ENCODE measurements around the gene SLC16A6.
A peak's percentile ranks its signal among the peaks of the same experiment; 100 is the strongest.
"Not testable (repeated sequence)": the region's sequence is repeated elsewhere in the genome, so short reads cannot be mapped to it uniquely, and the experiment has no call there.

Gene SLC16A6, protein sequence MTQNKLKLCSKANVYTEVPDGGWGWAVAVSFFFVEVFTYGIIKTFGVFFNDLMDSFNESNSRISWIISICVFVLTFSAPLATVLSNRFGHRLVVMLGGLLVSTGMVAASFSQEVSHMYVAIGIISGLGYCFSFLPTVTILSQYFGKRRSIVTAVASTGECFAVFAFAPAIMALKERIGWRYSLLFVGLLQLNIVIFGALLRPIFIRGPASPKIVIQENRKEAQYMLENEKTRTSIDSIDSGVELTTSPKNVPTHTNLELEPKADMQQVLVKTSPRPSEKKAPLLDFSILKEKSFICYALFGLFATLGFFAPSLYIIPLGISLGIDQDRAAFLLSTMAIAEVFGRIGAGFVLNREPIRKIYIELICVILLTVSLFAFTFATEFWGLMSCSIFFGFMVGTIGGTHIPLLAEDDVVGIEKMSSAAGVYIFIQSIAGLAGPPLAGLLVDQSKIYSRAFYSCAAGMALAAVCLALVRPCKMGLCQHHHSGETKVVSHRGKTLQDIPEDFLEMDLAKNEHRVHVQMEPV

DNA sequence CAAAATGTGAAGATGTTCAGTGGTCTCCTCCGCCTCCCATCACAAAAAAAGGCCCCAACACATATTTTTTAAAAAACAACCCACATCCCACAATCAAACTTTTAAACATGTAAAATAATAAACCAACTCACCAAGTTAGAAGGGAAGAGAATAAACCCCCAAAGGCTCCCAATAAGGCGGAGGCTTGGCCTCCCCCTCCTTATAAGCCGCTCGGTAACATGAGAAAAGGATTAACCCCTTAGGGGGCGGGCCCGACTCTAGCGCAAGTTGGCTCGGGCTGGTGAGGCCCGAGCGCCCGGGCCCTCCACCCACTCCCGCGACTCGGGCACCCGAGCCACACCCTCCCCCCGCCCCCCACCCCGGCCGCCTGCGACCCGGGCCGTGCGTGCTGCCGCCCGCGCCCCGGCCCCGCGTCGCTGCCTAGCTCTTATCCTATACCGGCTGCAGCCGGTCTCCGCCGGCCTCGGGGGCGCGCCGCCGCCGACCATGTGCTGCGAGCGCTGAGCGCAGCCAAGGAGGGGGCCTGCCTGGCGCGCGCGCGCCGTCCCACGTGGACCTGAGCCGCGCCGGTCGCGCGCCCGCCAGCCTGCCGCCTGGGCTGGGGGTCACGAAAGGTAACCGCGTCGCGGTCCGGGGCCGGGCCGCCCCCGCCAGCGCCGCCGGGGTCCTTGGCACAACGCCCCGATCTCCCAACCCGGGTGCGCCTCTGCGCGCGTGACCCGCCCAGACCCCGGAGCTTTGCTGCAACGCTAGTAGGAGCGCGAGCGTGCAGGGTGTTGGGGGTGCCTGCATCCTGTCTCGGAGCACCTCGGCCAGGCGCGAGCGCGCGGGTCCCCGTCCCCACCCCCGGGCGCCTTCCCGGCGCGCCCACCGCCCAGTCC is at the start of gene SLC16A6, which contains the start of gene ARSG:
Gene SLC16A6 (minus strand): TSS at position 173 of the 881 bp plus-strand sequence. CDS start 12,807 bp downstream, outside the sequence.
Gene ARSG (plus strand): TSS at position 541 of the 881 bp plus-strand sequence. CDS start 15,999 bp downstream, outside the sequence.
- peak; percentile 79 for DNase-seq

DNA sequence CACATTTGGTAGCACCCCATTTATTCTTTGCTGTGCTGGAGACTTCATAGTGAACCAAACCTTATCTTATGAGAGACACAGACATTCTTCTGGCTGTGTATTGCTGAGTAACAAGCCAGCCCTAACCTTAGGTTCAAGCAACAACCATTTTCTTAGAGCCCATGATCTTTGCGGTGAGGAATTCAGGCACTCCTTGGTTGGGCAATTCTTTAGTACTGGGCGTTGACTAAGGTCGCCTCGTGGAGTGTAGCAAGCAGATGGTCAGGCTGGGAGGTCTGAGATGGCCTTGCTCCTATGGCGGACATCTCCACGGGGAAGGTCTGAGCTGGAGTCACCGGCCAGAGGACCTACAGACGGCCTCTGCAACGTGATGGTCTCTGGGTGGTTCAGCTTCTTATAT is 43.5 kb upstream of the SLC16A6 start:
- no peak for DNase-seq

DNA sequence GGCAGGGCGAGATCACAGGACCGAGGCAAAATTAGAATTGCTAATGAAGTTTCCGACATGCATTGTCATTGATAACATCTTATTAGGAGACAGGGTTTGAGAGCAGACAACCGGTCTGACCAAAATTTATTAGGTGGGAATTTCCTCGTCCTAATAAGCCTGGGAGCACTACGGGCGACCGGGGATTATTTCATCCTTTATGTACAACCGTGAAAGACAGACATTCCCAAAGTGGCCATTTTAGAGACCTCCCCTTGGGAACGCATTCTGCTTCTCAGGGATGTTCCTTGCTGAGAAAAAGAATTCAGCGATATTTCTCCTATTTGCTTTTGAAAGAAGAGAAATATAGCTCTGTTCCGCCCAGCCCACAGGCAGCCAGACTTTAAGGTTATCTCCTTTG is 41.0 kb upstream of the SLC16A6 start:
- DNase-seq, result not testable (repeated sequence)

DNA sequence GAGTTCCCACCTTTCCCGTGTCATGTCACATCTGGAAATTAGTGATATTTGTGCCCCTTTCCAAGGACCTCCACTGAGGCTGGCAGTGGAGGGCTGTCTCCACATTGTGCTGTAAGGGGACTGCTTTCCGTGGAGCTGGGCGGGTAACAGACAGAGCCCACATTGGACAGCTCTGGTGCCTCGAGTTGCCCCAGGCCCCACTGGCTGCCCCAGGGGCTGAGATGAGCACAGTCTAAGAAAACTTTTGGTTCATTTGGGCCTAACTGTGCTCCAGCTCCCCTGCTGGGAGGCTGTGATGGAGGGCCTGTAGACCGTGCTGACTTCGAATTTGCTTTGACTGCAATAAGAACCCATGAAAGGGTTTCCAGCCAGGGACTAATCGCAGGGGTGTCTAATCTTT is 38.4 kb upstream of the SLC16A6 start:
- no peak for DNase-seq

DNA sequence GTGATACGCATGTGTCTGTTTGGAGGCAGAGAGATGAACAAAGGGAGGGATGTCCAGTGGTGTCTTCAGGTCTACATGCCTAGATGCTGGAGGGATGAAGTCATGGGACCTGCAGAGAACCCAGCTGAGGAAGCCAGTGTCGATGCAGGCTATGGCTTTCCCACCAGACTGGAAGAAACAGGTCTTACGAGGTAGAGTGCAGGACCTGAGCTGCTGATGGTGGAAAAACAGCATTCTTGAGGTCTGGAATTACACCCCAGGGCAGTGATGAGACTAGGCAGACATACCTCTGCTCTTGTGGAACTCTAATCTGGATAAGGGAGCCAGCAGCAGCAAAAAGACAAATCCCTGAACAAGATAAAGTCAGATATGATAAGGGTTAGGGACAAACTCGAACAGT is 37.7 kb upstream of the SLC16A6 start:
- DNase-seq, result no peak

DNA sequence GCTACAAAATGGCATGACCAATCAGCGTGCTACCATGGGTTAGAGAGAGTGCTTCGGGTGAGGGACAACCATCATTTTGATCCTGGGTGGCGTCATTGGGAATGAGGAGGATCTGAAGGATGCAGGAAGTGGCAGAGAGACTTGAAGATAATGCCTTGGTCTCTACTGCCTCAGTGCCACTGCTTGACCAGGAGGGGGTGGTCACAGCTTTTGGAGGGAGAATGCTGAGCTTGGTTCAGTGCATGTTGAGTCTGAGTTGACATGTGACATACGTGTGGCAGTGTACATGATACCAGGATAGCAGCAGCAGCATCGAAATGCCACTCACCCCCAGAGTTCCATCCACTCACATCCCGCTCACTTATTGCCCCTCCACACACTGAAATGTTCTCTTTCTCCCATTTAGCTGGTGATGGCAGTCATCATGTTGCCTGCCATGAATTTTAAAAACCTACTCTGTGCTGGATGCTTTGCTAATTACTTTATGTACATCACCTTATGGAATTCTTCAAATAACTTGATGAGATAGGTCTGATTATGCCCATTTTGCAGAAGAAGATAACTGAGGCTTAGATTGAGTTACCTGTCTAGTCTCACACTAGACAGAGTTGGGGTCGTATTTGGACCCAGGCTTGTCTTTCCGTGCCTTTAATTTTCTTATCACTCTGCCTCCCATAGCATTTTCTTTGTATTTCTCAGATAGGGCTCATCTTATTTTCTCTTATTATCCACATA is 37.1 kb upstream of the SLC16A6 start:
- no peak for DNase-seq

DNA sequence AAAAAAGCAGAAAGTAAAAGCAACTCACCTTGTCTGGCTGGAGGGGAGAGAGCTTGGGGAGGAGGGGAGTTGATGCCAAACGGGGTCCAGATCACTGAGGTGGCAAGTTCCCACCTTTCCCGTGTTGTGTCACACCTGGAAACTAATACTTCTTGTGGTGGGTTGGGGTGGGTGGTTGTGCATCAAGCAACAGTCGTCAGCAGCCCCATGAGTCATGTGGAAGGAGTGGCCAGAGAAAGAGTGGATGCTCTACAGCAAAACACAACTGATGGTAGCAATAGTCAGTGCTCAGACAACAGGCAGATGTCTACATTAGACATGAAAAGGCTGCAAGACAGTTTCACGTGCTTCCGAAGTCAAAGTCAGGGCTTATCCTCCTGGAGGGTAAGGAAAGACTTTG is 35.8 kb upstream of the SLC16A6 start:
- DNase-seq, result no peak

DNA sequence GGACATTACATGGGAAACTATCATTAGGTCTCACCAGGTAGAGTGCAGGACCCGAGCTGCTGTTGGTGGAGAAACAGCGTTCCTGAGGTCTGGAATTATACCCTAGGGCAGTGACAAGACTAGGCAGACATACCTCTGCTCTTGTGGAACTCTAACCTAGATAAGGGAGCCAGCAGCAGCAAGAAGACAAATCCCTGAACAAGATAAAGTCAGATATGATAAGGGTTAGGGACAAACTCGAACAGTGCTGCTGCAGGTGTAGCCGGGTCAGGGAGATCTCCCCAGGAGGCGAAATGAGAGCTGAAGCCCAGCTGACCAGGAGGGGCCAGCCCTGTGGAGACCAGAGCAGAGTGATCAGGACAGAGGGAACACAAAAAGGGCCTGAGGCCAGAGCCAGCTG is 35.0 kb upstream of the SLC16A6 start:
- no peak for DNase-seq

DNA sequence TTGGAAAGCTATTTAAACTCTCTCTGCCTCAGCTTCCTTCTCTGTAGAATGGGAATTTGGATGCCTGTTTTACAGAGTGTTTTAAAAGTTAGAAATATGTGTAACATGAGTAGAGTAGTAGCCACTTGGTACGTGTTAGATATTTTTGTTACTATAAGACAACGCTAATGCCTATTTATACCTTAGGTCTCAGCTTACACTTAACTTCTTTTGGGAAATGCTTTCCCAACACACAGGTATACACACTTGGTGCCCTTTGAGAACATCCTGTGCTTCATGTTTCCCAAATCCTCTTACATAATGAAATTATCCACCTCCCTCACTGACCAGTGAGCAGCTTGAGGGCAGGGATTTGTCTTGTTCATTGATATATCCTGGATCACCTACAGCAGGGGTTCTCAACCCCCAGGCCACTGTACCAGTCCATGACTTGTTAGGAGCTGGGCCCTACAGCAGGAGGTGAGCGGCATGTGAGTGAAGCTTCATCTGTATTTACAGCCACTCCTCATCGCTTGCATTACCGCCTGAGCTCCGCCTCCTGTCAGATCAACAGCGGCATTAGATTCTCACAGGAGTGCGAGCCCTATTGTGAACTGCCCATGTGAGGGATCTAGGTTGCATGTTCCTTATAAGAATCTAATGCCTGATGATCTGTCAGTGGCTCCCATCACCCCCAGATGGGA is 33.9 kb upstream of the SLC16A6 start:
- no peak for DNase-seq

DNA sequence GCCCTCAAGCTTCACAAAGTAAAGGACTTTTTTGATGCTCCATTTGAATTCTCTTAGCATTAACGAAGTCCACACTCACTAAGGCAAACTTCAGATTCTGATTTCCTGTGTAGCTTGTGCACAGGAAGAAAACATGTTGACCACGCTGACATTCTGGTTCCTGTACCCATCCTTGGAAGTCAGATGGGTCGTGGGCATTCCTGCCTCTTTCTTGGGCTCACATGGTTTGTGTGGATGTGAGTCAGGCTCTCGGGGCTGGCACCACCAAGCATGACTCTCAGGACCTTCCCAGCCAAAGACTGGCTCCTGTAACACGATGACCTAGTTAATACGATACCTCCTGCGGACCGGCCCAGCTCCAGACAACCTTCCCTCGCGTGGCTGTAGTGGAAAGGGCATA is 33.2 kb upstream of the SLC16A6 start:
- no peak for DNase-seq

DNA sequence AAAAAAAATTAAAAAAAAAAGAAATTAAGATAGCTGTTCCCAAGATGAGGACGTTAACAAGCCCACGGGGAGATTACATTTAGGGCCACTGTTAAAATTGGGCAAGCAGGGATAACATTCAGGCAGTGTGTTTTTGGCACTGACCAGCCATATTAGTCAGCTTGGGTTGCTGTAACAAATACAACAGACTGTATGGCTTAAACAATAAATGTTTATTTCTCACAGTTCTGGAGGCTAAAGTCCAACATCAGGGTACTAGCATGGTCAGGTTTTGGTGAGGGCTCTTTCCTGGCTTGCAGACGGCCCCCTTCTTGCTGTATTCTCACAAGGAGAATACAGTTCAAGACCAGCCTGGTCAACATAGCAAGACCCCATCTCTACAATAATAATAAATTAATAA is 31.7 kb upstream of the SLC16A6 start:
- DNase-seq, result no peak

DNA sequence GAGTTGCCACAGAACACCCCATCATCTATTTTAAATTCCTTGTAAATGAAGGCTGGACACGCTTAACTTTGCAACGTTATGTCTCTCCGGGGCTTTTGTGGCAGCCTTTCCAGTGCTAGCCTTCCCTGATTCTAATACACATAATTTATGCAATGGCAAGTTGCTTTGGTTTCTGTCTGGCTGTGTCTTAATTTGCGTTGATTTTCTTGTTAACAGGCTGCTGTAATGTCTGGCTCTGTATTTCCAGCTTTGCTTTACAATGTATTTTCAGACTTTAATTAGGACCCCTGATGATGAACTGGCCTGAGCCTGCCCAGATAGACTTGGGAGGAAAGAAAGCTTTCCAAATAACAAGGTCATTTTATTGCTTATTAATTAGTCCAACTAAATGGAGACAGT is 30.6 kb upstream of the SLC16A6 start:
- DNase-seq, result no peak

DNA sequence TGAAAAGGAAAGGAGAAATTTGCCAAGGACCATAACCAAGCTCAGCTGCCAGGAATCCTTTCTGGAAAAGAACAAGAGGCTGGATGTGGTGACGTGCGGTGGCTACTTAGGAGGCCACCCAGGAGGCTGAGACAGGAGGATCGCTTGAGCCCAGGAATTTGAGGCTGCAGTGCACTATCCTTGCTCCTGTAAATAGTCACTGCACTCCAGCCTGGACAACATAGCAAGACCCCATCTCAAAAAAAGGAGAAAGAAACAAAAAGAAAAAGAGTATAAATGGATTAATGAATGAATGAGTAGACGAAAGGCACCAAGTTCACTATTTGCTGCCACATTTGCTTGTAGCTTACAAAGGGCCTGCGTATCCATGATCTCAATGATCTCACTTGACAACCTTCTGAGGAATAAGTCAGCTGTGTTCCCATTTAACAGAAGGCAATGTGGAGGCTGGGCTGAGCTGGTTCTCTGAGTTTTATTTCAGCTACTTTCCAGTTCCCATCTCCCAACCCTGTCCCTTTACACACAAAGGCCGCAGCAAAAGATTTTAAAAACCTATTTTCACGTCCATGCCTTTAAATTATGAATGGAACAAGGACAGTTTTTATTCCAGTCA is 30.1 kb upstream of the SLC16A6 start:
- DNase-seq, result no peak

DNA sequence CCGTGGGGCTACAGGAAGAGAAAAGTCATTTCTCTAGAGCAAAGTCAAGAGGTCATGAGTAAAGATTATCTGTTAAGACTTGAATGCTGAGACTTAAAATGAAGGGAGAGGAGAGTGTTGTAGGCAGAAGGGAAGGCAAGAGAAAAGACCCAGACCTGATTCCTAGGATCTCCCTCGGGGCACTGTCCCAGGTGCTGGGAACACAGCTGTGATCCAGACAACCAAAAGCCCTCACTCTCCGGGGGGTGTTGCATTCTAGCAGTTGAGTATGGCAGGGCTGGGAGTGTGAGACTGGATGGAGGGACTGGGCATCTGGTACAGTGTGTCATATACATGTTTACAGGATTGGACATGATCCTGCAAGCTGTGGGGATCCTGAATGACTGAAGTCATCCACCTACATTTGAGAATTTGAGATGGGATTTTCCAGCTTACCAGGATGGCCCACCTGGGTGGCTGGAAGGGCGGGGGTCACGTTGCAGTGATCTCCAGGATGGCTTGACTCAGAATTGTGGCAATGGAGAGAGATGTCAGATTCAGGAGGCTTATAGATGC is 29.5 kb upstream of the SLC16A6 start:
- no peak for DNase-seq

DNA sequence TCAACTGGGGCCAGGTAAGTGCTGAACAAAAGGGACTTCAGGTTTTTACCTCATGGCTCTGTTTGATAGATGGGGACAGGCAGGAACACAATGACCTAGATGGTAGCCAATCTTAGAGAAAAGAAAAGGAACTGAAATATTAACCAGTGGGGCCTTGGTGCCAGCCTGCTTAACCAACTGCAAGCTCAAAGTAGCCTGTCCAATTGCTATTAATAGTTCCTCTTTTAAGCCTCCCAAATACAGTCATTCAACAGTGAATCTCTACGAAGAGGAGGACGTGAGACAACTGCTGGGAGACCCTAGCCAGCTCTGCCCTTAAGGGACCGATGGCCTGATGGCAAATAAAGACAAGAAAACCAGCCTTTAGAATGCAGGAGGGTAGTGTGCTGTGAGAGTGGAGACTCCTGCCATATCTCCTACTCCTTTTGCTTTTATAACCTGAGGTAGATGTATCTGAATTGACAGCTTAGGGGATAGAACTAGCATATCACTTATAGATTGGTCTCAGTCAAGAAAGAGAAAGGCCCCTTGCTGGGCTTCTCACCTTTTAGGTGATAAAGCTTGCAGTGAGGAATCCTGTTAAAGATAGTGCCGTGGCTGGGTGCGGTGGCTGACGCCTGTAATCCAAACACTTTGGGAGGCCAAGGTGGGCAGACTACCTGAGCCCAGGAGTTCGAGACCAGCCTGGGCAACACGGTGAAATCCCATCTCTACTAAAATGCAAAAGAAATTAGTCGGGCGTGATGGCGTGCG is 28.7 kb upstream of the SLC16A6 start:
- no peak for DNase-seq

DNA sequence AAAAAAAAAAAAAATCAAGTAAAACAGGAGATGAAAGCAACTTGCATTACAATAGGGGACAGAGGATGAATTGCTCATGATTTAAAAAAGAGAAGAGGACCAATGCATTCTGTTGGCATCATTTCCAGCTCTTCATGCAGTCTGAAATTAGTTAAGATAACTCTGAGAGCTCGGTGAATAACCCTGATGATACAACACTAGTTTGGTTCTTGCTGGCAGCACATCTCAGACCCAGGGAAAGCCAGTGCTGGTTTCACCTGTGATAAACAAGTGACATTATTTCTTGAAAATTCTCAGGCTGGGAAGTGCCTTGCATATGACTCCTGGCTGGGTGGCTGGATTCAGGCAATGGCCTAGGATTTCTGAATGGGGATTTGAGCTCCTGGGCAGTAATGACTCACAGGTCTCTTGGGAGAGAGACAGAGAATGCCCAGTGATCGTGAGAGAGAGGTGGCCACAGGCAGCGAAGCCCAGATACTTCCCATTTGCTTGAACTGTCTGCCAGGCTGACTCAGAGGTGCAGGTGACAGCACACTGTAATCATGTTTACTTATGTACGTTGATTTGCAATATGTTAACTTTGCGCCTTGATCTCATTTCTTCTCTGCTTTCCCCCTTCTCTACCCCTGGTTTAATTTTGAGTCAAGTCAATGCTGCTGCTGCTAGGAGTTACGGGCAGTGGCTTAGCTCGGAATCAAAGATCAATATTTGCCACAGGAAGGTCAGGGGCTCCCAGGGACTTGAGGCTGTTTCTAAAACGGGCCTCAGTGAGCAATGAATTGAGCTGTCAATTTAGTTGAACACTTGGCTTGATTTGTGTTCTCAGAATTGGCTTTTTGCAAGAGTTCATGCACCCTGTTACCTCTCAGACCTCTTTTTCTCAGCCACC is 27.4 kb upstream of the SLC16A6 start:
- DNase-seq, result no peak

DNA sequence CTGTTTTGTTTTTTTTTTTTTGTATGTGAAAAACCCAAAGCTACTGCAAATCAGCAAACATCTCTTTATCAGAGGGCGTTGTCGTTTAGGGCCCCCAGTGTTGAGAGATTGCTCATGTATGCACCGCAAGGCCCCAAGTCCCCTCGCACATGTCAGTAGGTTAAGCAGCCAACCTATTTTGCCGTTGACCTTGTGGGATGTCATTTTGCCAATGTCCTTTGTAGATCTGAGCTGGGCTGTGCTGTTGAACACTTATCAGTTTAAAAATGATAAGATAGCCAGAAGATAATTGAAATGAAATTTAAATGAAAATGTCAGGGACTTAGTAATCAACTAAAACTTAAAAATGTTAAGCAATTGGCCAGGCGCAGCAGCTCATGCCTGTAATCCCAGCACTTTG is 26.5 kb upstream of the SLC16A6 start:
- no peak for DNase-seq

DNA sequence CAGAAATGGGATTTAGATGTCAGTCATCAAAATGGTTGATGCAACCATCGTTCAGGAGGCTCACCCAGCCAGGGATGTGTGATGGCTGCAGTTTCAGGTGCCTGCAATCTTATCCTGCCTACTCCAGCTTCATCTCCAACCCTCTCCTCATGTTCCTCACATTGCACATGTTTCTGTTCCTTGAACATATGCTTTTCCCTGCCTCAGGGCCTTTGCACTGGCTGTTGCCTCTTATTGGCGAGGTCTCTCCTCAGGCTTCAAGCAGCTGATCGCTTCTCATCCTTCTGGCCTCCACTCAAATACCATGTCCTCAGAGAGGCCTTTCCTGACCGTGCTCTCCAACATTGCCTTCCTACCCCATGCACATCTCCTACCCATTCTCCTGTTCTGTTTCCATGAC is 25.0 kb upstream of the SLC16A6 start:
- no peak for DNase-seq

DNA sequence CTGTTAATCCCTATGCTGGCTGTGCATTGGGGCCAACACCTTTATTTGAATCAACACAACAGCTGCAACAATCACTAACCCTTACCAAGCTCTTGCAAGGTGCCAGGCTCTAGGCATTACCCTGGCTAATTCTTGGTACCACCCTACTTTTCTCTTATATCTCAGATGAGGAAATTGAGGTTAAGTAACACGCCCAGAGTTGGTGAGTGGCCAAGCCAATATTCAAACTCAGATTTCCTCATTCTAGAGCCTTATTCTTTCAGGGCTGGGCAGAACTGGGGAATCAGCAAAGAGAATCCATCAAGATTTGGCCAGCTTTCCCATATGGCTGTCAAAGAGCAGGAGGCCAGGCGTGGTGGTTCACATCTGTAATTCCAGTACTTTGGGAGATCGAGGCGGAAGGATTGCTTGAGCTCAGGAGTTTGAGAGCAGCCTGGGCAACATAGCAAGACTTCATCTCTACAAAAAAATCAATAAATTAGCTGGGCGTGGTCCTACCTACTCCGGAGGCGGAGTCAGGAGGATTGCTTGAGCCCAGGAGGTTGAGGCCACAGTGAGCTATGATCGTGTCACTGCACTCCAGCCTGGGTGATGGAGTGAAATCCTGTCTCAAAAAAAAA is 24.1 kb upstream of the SLC16A6 start:
- DNase-seq, result no peak

All from activated CD4-positive, alpha-beta T cell treated with anti-CD3 and anti-CD28 coated beads, Interleukin-2, amount 50 U/mL, for 1 hour (primary cell).